Measurements from ENCODE around the gene CD226. TPM values are rescaled to one million over a fixed set of nuclear protein-coding genes. Genes with fewer than 3 reads are reported as not detected.
"Not testable (repeated sequence)": the region's sequence is repeated elsewhere in the genome, so short reads cannot be mapped to it uniquely, and the experiment has no call there.

The CD226 gene
- under 0.01 TPM in 1 of 2 replicates, not detected in the other for total RNA-seq

- DNase-seq (ENCODE audit: extremely low read depth, low read depth, low spot score) = no peak
Observed at GRCh38 chr18:69947361-69948133, at the start of gene CD226. CD226 (minus strand) TSS chr18:69947873; CDS start chr18:69947406, 467 bp downstream.

- no peak for DNase-seq (ENCODE audit: extremely low read depth, low read depth, low spot score)
Observed at GRCh38 chr18:69996951-69997798, 49.5 kb upstream of the CD226 start.

- DNase-seq (ENCODE audit: extremely low read depth, low read depth, low spot score) = no peak
Observed at GRCh38 chr18:69996417-69996816, 48.7 kb upstream of the CD226 start.

GRCh38 chr18:69995774-69996173, 48.1 kb upstream of the CD226 start:
- no peak for DNase-seq (ENCODE audit: extremely low read depth, low read depth, low spot score)

GRCh38 chr18:69992776-69993175, 45.1 kb upstream of the CD226 start:
- no peak for DNase-seq (ENCODE audit: extremely low read depth, low read depth, low spot score)

- no peak for DNase-seq (ENCODE audit: extremely low read depth, low read depth, low spot score)
Observed at GRCh38 chr18:69987870-69988269, 40.2 kb upstream of the CD226 start.

GRCh38 chr18:69985239-69985638, 37.6 kb upstream of the CD226 start:
- no peak for DNase-seq (ENCODE audit: extremely low read depth, low read depth, low spot score)

- no peak for DNase-seq (ENCODE audit: extremely low read depth, low read depth, low spot score)
Observed at GRCh38 chr18:69982417-69982816, 34.7 kb upstream of the CD226 start.

GRCh38 chr18:69981948-69982347, 34.3 kb upstream of the CD226 start:
- DNase-seq (ENCODE audit: extremely low read depth, low read depth, low spot score) = no peak

GRCh38 chr18:69980982-69981804, 33.5 kb upstream of the CD226 start:
- no peak for DNase-seq (ENCODE audit: extremely low read depth, low read depth, low spot score)

GRCh38 chr18:69980509-69980908, 32.8 kb upstream of the CD226 start:
- no peak for DNase-seq (ENCODE audit: extremely low read depth, low read depth, low spot score)

- no peak for DNase-seq (ENCODE audit: extremely low read depth, low read depth, low spot score)
Observed at GRCh38 chr18:69978732-69979715, 31.4 kb upstream of the CD226 start.

- DNase-seq (ENCODE audit: extremely low read depth, low read depth, low spot score) = not testable (repeated sequence)
Observed at GRCh38 chr18:69975294-69975693, 27.6 kb upstream of the CD226 start.

- no peak for DNase-seq (ENCODE audit: extremely low read depth, low read depth, low spot score)
Observed at GRCh38 chr18:69974365-69974764, 26.7 kb upstream of the CD226 start.

GRCh38 chr18:69969491-69969890, 21.8 kb upstream of the CD226 start:
- DNase-seq (ENCODE audit: extremely low read depth, low read depth, low spot score) = no peak

- DNase-seq (ENCODE audit: extremely low read depth, low read depth, low spot score) = no peak
Observed at GRCh38 chr18:69968039-69968438, 20.4 kb upstream of the CD226 start.

- no peak for DNase-seq (ENCODE audit: extremely low read depth, low read depth, low spot score)
Observed at GRCh38 chr18:69963196-69963595, 15.5 kb upstream of the CD226 start.

- no peak for DNase-seq (ENCODE audit: extremely low read depth, low read depth, low spot score)
Observed at GRCh38 chr18:69961718-69962117, 14.0 kb upstream of the CD226 start.

GRCh38 chr18:69958422-69958821, 10.7 kb upstream of the CD226 start:
- no peak for DNase-seq (ENCODE audit: extremely low read depth, low read depth, low spot score)

- no peak for DNase-seq (ENCODE audit: extremely low read depth, low read depth, low spot score)
Observed at GRCh38 chr18:69957747-69958146, 10.1 kb upstream of the CD226 start.
